GM19463 (cell line): ENCODE data around the gene ST3GAL3.

ENCODE experiments used
- ATAC-seq: cut with Tn5 transposase; IDR thresholded peaks from one replicate; pipeline ENCODE4 v1.9.1; 2021; ENCODE audit warnings: mild to moderate bottlenecking, moderate library complexity; ENCODE audit not compliant: unreplicated experiment

The ST3GAL3 gene

DNA sequence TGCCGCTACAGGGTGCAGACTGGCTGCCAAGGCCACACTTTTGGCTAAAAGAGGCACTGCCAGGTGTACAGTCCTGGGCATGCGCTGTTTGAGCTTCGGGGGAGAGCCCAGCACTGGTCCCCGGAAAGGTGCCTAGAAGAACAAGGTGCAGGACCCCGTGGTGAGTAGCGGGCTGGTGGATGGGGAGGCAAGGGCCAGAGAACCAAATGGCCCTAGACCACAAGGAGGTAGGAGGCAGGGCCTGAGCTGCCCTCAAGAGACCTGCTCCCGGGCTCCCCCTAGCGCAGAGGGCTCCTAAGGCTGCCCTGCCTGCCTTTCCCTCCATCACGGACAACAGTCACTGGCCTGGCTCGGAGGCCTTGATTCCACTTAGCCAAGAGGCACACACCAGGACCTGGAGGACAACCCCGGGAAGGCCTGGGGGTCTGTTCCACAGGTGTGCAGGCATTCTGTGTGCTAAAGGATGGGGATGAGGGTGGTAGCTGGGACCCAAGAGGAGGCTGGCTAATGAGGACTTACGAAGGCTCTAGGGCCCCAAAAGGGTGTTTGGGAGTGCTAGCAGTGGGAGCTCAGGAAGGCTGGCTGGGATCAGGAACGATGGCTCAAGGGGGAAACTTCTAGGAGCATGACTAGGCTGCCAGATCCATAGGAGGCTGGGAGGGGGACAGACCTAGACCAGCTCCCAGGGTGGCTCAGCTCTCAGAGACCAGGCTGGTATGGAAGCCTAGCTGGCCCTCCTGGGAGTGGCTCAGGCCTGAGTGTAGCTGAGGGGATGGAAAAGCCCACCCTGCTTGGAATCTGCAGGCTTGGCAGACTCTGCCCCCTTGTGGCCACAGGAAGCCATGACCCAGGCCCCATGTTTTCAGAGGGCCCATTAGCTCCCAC lies 227.0 kb downstream of the ST3GAL3 start:
- no peak for ATAC-seq

DNA sequence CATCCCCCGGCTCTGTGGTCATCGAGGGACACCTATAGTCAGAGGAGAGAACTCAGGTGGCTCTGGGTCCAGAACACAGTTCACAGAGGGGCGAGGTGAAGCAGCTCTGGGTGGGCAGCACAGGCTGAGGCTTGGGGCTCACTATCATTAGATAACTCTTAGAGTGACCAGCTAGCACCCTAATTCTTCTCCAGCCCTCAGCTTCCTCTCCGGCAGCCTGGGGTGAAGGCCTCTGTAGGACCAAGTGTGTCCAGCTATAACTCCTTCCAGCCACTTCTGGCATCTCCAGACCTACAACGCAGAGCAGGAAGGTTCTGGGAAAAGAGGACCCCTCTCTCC lies 227.6 kb downstream of the ST3GAL3 start:
- no peak for ATAC-seq

DNA sequence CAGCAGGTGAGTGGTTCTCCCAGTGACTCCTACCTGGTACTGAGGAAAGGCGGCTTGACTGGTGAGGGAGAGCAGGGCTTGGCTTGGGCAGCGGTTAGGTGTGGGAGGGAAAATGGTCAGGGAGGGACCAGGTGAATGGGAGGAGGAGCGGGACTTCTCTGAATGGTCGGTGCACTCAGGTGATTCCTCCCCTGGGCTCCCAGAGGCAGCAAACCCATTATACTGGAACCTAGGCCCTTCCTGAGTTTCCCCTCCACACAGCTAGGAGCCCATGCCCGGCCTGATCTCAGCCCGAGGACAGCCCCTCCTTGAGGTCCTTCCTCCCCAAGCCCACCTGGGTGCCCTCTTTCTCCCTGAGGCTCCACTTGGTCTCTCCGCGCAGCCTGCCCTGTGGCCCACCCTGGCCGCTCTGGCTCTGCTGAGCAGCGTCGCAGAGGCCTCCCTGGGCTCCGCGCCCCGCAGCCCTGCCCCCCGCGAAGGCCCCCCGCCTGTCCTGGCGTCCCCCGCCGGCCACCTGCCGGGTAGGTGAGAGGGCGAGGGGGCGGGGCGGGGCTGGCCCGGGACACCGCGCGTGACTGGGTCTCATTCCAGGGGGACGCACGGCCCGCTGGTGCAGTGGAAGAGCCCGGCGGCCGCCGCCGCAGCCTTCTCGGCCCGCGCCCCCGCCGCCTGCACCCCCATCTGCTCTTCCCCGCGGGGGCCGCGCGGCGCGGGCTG lies 228.5 kb downstream of the ST3GAL3 start:
- no peak for ATAC-seq

DNA sequence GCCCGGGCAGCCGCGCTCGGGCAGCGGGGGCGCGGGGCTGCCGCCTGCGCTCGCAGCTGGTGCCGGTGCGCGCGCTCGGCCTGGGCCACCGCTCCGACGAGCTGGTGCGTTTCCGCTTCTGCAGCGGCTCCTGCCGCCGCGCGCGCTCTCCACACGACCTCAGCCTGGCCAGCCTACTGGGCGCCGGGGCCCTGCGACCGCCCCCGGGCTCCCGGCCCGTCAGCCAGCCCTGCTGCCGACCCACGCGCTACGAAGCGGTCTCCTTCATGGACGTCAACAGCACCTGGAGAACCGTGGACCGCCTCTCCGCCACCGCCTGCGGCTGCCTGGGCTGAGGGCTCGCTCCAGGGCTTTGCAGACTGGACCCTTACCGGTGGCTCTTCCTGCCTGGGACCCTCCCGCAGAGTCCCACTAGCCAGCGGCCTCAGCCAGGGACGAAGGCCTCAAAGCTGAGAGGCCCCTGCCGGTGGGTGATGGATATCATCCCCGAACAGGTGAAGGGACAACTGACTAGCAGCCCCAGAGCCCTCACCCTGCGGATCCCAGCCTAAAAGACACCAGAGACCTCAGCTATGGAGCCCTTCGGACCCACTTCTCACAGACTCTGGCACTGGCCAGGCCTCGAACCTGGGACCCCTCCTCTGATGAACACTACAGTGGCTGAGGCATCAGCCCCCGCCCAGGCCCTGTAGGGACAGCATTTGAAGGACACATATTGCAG lies 229.3 kb downstream of the ST3GAL3 start:
- no peak for ATAC-seq

DNA sequence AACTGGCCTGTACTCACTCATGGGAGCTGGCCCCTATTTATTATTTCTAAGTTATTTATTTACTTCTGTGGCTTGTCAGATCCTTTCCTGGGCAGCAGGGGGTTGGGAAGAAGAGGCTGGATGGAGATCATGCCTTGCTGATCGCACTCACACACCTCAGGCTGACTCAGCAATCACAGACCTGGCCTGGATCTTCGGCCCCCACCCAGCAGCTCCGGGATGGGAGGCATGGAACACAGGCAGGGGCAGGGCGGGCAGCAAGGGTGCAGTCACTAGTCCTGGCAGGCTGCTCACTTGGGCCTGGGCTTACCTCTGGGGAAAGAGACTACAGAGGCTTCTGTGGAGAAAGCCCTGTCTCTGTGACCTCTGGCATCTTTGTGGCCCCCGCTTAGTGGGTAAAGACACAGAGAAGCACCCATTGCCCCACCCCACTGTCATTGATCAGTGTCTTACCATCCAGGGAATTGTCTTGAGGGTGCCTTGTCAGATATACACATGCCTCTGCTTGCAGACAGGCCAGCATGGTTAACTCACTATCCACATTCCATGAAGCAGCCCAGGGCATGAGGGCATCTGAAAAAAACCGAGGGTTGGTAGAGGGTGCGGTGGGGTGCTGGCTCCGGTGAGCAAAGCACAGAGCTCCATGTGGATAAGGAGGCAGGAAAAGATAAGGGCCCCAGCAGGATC lies 230.0 kb downstream of the ST3GAL3 start:
- no peak for ATAC-seq

DNA sequence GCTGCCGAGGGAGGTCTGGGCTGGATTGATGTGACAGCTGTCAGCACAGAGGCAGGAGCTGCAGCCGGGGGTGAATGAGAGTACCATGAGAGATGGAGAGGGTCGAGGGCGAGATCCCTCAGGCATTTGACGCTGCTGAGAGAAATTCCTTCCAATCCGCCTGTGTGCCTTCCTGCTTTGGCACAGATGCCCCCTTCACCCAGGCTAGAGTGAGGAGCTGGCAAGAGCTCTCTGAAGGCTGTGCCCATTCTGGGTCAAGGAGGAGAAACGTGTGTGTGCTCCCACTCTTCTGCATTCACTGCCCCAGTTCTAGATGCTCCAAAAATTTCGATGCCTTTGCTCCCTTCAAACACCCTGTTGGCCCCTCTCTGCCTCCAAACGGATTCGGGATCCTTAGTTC lies 231.0 kb downstream of the ST3GAL3 start:
- ATAC-seq = no peak

DNA sequence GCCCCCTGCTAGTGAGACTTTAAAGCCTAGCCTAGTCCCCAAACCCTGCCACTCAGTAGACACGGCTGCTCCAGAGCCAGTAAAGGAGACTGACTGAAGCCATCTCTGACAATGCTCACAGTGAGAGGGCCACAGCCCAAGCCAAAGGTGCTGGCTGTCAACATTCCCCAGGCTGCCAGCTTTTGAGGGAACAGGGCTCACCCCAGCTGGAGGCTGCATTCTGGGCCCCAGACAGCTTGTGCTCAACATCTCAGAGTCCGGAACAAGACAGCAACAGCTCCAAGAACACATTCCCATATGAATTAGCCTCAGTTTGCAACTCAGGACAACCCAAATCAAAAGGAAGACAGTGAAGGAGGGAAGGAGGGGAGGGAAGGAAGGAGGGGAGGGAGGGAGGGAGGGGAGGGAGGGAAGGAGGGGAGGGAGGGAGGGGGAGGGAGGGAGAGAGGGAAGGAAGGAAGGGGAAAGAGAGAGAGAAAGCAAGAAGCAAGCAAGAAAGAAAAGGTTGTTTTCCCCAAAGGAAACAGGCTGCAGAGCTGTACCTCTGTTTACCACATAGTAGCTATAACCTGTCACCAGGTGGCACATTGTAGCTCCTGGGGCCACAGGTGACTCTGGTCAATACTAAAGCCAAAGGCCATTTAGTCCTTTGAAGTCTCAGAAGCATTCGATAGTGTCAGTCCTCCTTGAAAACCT lies 231.7 kb downstream of the ST3GAL3 start:
- no peak for ATAC-seq

DNA sequence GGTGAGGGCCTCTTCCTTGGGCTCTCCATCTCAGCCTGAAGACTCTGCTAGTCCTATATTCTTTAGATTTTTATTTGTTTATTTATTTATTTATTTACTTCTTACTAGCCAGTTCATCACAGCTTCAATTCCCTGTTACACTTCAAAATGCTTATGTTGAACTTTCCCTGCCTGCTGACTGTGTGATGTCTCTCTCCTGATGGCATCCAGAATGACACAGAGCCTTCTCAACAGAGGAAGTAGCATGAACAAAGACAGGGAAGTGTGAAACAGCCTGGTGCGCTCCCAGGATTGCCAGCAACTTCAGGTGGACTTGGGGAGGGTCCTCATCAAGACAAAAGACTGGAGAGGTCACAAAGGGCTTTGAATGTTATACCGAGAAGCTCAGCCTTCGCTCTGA lies 235.1 kb downstream of the ST3GAL3 start:
- ATAC-seq = no peak

DNA sequence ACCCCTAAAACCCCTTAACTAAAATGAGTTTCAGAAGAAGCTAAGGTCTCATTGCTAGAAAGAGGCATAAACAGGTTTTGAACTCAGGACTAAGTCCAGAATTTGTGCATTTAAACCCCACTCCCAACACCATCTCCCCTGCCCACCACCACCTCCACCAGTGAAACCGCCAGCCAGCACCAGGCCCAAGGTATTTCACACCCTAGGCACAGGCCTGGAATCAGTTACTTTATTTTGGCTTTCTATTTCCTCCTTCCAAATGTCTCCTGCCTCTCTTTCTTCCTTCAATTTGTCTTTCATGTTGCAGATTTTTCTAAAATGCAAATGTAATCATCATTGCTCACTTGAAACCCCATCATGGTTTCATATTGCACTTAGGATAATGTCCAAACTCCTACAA lies 237.5 kb downstream of the ST3GAL3 start:
- no peak for ATAC-seq

DNA sequence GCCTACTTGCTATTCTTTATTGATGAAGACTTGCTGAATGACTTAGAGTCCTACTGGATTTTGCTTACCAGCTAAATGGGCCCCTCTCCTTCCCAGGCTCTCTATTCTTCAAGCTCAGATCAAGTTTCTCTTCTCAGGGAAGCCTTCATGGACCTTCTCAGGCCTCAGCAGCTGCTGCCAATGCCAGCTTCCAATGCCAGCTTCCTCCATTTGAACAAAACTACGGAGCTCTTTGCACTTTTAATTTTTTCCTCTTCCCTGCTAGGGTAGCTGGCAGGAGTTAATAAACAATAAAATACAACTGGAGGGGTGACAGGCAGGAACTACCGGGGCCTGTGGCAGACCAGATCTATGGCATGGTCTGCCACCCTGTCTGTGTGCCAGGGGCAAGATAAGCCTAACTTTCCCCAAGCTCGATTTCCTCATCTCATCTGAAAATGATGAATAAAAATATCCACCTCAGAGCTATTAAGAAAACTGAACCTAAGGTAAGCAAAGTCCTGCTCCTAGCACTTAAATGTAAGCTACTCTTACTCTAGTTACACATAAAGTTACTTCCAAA lies 238.4 kb downstream of the ST3GAL3 start:
- no peak for ATAC-seq

DNA sequence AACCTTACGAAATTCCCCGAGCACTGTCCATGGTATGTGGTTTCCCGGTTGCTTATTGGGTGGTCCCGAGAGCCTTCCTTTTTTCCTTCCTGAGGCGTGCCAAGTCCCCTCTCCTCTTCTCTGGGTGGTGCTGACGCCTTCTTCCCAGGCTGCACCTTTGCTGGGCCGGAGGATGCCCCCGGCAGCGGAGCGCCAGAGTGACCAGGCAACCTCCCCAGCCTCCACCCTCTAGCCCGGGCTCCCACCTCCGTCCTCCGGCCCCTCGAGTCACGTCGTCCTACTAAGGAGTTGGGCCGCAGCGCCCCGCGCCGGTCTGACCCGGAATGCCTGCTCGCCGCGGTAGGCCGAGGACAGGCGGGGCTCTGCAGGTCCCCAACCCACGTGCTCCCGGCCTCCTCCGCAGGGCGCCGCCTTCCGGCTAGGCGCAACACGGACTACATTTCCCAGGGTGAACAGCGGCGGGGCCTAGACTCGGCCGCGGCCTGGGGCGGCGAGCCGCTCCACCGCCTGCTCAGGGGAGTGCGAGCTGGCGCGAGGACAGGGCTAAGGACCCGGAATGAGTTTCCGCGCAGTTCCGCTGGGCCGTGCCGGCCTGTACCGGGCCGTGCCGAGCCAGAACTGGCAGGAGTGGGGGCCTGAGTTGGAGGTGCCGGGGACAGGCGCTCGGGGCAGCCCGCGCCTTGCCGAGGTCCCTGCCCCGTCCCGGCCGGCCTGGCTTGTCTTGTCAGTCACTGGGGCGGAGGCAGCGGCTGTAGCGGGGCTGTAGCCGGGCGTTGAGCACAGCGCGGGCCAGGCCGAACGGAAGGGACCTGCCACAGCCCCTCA lies 239.1 kb downstream of the ST3GAL3 start, which contains the start of gene IPO13:
Gene IPO13, plus strand, starts transcription at position 715 of the 825 bp plus-strand sequence. CDS start 651 bp downstream, outside the sequence.
- peak; percentile 93 for ATAC-seq

DNA sequence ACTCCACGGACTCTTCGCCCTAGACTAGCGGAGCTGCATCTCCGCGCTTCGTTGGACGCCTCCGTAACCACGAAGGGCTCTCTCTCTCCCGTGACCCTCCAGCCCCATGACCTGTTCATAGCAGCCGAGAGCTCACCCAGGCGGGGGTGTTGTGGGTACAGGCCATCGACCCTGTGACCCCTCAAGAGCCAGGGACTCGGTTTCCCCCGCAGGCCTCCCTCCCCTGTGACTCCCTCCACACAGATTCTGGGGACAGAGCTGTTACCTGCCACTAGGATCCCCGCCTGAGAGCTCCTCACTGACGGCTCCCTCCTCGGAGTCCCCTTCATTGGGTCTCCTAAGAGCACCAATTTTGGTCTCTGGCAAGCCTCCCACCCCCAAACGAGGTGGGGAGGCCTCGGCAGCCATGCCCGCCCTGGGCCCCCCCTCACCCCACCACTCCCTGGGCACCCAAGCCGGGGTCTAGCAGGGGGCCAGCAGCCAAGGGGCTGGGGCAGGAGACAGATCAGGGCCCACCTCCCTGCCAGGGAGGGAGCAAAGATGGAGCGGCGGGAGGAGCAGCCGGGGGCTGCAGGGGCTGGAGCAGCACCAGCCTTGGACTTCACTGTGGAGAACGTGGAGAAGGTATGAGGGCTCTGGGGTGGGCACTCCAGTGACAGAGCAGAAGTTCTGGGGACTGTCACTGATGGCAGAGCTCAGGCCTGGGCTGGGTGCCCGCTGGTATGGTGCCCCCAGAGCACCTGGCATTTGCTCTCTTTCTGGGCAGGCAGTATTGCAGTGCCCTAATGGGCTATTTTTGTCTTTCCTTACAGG lies 239.9 kb downstream of the ST3GAL3 start:
- ATAC-seq = no peak

DNA sequence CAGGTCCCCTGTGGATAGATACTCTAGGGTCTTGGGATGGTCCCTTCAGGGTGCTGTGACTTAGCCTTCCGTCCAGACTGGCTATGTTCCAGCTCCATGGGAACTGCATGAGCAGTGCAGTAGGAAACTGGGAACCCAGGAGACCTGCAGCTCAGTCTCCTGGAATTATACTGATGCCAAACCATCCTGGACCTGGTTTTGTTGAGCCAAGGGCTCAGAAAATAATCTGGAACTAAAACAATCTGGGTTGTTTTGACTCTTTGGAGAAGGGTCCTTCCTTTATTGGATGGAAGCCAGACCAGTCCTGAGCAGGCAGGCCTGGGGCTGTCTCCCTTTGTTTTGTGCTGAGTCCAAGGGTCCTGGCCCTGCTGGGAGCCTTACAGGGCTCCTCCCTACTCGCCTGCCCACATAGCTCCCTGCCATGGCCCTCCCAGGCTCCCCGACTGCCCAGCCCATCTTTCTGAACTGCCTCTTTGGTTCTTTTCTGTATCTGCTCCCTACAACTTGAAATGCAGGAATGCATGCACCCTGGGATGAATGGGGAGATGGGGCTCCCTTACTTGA lies 240.6 kb downstream of the ST3GAL3 start:
- ATAC-seq = no peak

DNA sequence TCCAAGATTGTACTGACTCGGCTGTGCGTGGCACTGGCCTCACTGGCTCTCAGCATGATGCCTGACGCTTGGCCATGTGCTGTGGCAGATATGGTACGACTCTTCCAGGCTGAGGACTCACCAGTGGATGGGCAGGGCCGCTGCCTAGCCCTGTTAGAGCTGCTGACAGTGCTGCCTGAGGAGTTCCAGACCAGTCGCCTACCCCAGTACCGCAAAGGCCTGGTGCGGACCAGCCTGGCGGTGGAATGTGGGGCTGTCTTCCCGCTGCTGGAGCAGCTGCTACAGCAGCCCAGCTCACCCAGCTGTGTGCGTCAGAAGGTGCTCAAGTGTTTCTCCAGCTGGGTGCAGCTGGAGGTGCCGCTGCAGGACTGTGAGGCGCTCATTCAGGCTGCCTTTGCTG lies 242.3 kb downstream of the ST3GAL3 start:
- no peak for ATAC-seq

DNA sequence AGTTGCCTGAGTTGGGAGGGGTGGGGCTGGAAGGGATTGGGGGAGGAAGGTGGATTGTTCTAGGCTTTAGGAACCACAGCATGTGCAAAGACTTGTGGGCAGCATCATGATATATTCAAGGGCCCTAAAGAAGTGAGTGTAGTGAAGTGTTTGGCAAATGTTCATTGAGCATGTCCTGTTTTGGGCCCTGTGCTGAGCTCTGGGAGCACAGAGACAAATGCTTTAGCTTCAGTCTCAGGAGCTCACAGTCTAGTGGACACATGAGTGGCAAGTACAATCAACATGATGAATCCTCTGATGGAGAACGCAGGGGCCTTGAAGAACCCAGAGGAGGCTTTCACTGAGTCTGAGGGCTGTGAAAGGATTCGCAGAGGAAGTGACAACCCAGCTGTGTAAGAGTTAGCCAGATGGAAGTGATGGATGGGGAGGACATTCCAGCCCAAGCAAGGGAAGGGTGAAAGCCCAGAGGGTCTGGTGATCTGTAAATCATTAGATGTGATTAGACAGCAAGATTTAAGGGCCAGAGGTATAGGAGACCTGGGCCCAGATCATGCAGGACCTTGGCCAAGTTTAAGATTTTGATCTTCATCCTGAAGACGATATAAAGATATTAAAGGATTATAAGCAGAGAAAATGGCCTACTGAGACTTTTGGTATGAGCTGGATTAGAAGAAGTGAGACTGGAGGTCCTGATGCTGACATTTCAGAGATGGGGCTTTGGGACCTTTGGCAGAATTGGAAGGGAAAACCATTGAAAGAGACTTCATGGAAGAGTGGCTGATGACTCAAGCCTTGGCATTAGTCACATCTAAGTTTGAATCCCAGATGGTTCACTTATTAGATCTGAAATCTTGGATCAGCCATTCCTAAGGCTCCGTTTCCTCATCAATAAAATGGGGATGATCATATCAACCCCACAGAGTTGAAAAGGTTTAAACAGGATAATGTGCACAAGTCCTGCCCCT lies 244.0 kb downstream of the ST3GAL3 start:
- ATAC-seq = no peak

DNA sequence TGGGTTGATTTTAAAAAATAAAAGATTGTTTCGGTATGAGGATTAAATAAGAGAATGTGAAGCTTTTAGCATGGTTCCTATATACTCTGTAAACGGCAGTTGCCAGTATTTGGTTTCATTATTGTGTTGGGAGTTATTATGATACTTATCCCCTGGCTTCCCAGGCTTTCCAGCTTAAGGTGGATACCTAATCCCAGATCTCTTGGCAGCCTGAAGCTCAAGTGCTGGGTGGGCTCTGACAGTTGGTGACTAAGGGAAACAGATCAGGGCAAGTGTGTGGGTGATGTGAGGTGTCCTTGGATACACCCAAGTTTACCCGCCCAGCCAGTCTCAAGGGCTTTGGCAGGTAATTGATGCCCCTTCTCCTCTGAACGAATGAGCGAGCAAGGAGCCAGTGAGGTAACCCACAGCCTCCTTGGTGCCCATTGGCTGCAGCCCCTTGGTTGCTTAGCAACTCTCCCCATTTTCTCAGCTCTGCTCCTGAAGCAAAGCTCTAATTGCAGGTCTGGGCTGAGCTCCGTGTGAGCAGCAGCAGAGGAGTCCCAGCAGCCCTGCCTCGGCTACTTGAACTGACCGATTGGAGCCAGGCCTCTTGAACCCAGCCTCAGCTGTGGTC lies 245.5 kb downstream of the ST3GAL3 start:
- no peak for ATAC-seq
